Activated CD4-positive, alpha-beta memory T cell treated with anti-CD3 and anti-CD28 coated beads, Interleukin-2, amount 10 ng/mL, durations not matched to agents 7 days and 5 days (primary cell): ENCODE results near the gene KRTAP9-6. TPM values are rescaled to one million over a fixed set of nuclear protein-coding genes. Genes with fewer than 3 reads are reported as not detected.
"Not testable (repeated sequence)": the region's sequence is repeated elsewhere in the genome, so short reads cannot be mapped to it uniquely, and the experiment has no call there.

Experiments
- CTCF ChIA-PET: fragments of 350-600 bp; sonication (Branson Sonifier 250); formaldehyde crosslinking; loops from one replicate; lab custom pipeline; 2021; ENCODE audit warnings: antibody characterized with exemption, inconsistent platforms; lab: Charles Lee
- POLR2A ChIA-PET: fragments of 350-600 bp; sonication (Branson Sonifier 250); formaldehyde crosslinking; loops from one replicate; lab custom pipeline; 2021; ENCODE audit warnings: antibody characterized with exemption; lab: Charles Lee
- DNase-seq: peaks from one replicate; pipeline ENCODE4 v3.0.0-alpha.2; 2020
- H3K27ac Mint-ChIP-seq: one replicate; pipeline ENCODE4 v1.8.0; 2021; ENCODE audit warnings: mild to moderate bottlenecking, mixed read lengths
- H3K27me3 Mint-ChIP-seq: one replicate; pipeline ENCODE4 v1.8.0; 2021; ENCODE audit warnings: mixed read lengths
- H3K36me3 Mint-ChIP-seq: one replicate; pipeline ENCODE4 v1.8.0; 2021; ENCODE audit warnings: low read depth, mixed read lengths
- H3K4me1 Mint-ChIP-seq: one replicate; pipeline ENCODE4 v1.8.0; 2021; ENCODE audit warnings: mixed read lengths
- H3K4me3 Mint-ChIP-seq: one replicate; pipeline ENCODE4 v1.8.0; 2021; ENCODE audit warnings: mild to moderate bottlenecking, mixed read lengths
- H3K9me3 Mint-ChIP-seq: one replicate; pipeline ENCODE4 v1.8.0; 2021; ENCODE audit warnings: mixed read lengths
- total RNA-seq, 2 experiments: library from RNA; stranded (reverse); gene quantifications; one replicate each; pipeline ENCODE4 v1.2.3, GENCODE V29; 2021

Gene KRTAP9-6
- total RNA-seq, 2 experiments from 2014 or later: not detected

- H3K4me3 Mint-ChIP-seq: no peak overlapping the region
- peaks cover 25% of the 10 kb centered on the region for H3K27me3 Mint-ChIP-seq
- ChIA-PET POLR2A (no interaction called here), CTCF (no interaction called here)
- DNase-seq: no peak
- H3K9me3 Mint-ChIP-seq: no peaks in the 10 kb centered on the region
- H3K27ac Mint-ChIP-seq: no peak overlapping the region
- H3K36me3 Mint-ChIP-seq: no peaks in the 10 kb centered on the region
- no peaks in the 10 kb centered on the region for H3K4me1 Mint-ChIP-seq
These were observed 13.9 kb upstream of the KRTAP9-6 start for GRCh38 chr17:41251261-41251660.

- peaks cover 36% of the 10 kb centered on the region for H3K27me3 Mint-ChIP-seq
- H3K4me3 Mint-ChIP-seq: no peak overlapping the region
- CTCF ChIA-PET: no interaction called here
- POLR2A ChIA-PET: no interaction called here
- no peaks in the 10 kb centered on the region for H3K36me3 Mint-ChIP-seq
- H3K27ac Mint-ChIP-seq: no peak overlapping the region
- H3K9me3 Mint-ChIP-seq: no peaks in the 10 kb centered on the region
- no peak for DNase-seq
- H3K4me1 Mint-ChIP-seq: no peaks in the 10 kb centered on the region
These were observed 10.3 kb upstream of the KRTAP9-6 start for GRCh38 chr17:41254861-41255260.

GRCh38 chr17:41255381-41256290 lies 9.5 kb upstream of the KRTAP9-6 start, which contains the start of gene KRTAP9-9:
Gene KRTAP9-9, plus strand, starts transcription at chr17:41255384.
- H3K9me3 Mint-ChIP-seq, H3K4me1 Mint-ChIP-seq, H3K4me3 Mint-ChIP-seq, H3K36me3 Mint-ChIP-seq, DNase-seq, POLR2A ChIA-PET, CTCF ChIA-PET, H3K27ac Mint-ChIP-seq: not testable (repeated sequence)
- H3K27me3 Mint-ChIP-seq: peaks cover 35% of the 10 kb centered on the region

- Mint-ChIP-seq H3K27me3 (peaks cover 40% of the 10 kb centered on the region), H3K36me3 (no peaks in the 10 kb centered on the region), H3K4me1 (no peaks in the 10 kb centered on the region), H3K9me3 (peaks cover 4% of the 10 kb centered on the region), H3K4me3 (no peak overlapping the region), H3K27ac (no peak overlapping the region)
- ChIA-PET POLR2A (no interaction called here), CTCF (no interaction called here)
- DNase-seq: no peak
These were observed 8.9 kb upstream of the KRTAP9-6 start for GRCh38 chr17:41256291-41256685.

- ChIA-PET CTCF (no interaction called here), POLR2A (no interaction called here)
- Mint-ChIP-seq H3K27ac (no peak overlapping the region), H3K27me3 (peaks cover 41% of the 10 kb centered on the region), H3K4me1 (no peaks in the 10 kb centered on the region), H3K4me3 (no peak overlapping the region), H3K9me3 (peaks cover 4% of the 10 kb centered on the region), H3K36me3 (no peaks in the 10 kb centered on the region)
- DNase-seq: no peak
These were observed 6.8 kb upstream of the KRTAP9-6 start for GRCh38 chr17:41258406-41258805.

- H3K9me3 Mint-ChIP-seq: peaks cover 4% of the 10 kb centered on the region
- no peaks in the 10 kb centered on the region for H3K4me1 Mint-ChIP-seq
- POLR2A ChIA-PET: interaction anchor here (0.5 kb wide), 1 partner anchor 13 kb away, joined by 3 read pairs; no protein-coding TSS in a partner anchor
- H3K4me3 Mint-ChIP-seq: no peak overlapping the region
- H3K27me3 Mint-ChIP-seq: peaks cover 39% of the 10 kb centered on the region
- no peak for DNase-seq
- H3K27ac Mint-ChIP-seq: no peak overlapping the region
- CTCF ChIA-PET: no interaction called here
- no peaks in the 10 kb centered on the region for H3K36me3 Mint-ChIP-seq
These were observed 2.0 kb upstream of the KRTAP9-6 start for GRCh38 chr17:41263212-41263611.

- peaks cover 4% of the 10 kb centered on the region for H3K9me3 Mint-ChIP-seq
- CTCF ChIA-PET: no interaction called here
These were observed 579 bp upstream of the KRTAP9-6 start for GRCh38 chr17:41264599-41264998.

GRCh38 chr17:41267711-41268110 lies 2.5 kb downstream of the KRTAP9-6 start:
- no peak for DNase-seq
- H3K27ac Mint-ChIP-seq: no peak overlapping the region
- POLR2A ChIA-PET: no interaction called here
- H3K27me3 Mint-ChIP-seq: peaks cover 19% of the 10 kb centered on the region
- H3K36me3 Mint-ChIP-seq: no peaks in the 10 kb centered on the region
- H3K4me1 Mint-ChIP-seq: peaks cover 8% of the 10 kb centered on the region
- CTCF ChIA-PET: no interaction called here
- H3K9me3 Mint-ChIP-seq: no peaks in the 10 kb centered on the region
- H3K4me3 Mint-ChIP-seq: no peak overlapping the region

More at GRCh38 chr17:41264599-41264998, 579 bp upstream of the KRTAP9-6 start:
- Mint-ChIP-seq H3K27ac (no peak overlapping the region), H3K27me3 (peaks cover 34% of the 10 kb centered on the region), H3K4me3 (no peak overlapping the region), H3K4me1 (no peaks in the 10 kb centered on the region), H3K36me3 (no peaks in the 10 kb centered on the region)
- POLR2A ChIA-PET: no interaction called here
- DNase-seq: no peak

- POLR2A ChIA-PET: not testable (repeated sequence)
These were observed 6.1 kb downstream of the KRTAP9-6 start for GRCh38 chr17:41271323-41271722.

GRCh38 chr17:41271858-41272257 lies 6.7 kb downstream of the KRTAP9-6 start:
- Mint-ChIP-seq H3K4me3 (no peak overlapping the region), H3K36me3 (no peaks in the 10 kb centered on the region), H3K4me1 (peaks cover 8% of the 10 kb centered on the region), H3K27me3 (peaks cover 19% of the 10 kb centered on the region), H3K9me3 (no peaks in the 10 kb centered on the region), H3K27ac (no peak overlapping the region)
- ChIA-PET POLR2A (no interaction called here), CTCF (no interaction called here)
- DNase-seq: no peak

More at GRCh38 chr17:41271323-41271722, 6.1 kb downstream of the KRTAP9-6 start:
- H3K9me3 Mint-ChIP-seq, DNase-seq, CTCF ChIA-PET, H3K4me3 Mint-ChIP-seq, H3K36me3 Mint-ChIP-seq, H3K27ac Mint-ChIP-seq, H3K4me1 Mint-ChIP-seq: not testable (repeated sequence)
- peaks cover 16% of the 10 kb centered on the region for H3K27me3 Mint-ChIP-seq

GRCh38 chr17:41275648-41276190 lies 10.5 kb downstream of the KRTAP9-6 start, which contains the start of gene KRTAP9-7:
Gene KRTAP9-7, plus strand, starts transcription at chr17:41275698. Its CDS starts 0 bp downstream, at chr17:41275698.
- CTCF ChIA-PET: not testable (repeated sequence)

GRCh38 chr17:41278176-41278955 lies 13.2 kb downstream of the KRTAP9-6 start:
- DNase-seq: no peak
- POLR2A ChIA-PET: interaction anchor here (0.8 kb wide), 1 partner anchor 412 kb away, joined by 3 read pairs; no protein-coding TSS in a partner anchor
- H3K36me3 Mint-ChIP-seq: no peaks in the 10 kb centered on the region
- H3K27me3 Mint-ChIP-seq: peaks cover 10% of the 10 kb centered on the region
- CTCF ChIA-PET: no interaction called here
- no peak overlapping the region for H3K27ac Mint-ChIP-seq
- H3K9me3 Mint-ChIP-seq: peaks cover 1% of the 10 kb centered on the region
- H3K4me3 Mint-ChIP-seq: no peak overlapping the region
- H3K4me1 Mint-ChIP-seq: no peaks in the 10 kb centered on the region

More at GRCh38 chr17:41275648-41276190, 10.5 kb downstream of the KRTAP9-6 start, which contains the start of gene KRTAP9-7:
- not testable (repeated sequence) for H3K4me1 Mint-ChIP-seq, H3K9me3 Mint-ChIP-seq, H3K27ac Mint-ChIP-seq, H3K4me3 Mint-ChIP-seq, H3K36me3 Mint-ChIP-seq, DNase-seq
- H3K27me3 Mint-ChIP-seq: peaks cover 14% of the 10 kb centered on the region
- POLR2A ChIA-PET: interaction anchor here (0.6 kb wide), 1 partner anchor 12 kb away, joined by 3 read pairs; no protein-coding TSS in a partner anchor

- Mint-ChIP-seq H3K36me3 (no peaks in the 10 kb centered on the region), H3K27ac (no peak overlapping the region), H3K4me1 (no peaks in the 10 kb centered on the region), H3K27me3 (peaks cover 2% of the 10 kb centered on the region), H3K4me3 (no peak overlapping the region), H3K9me3 (peaks cover 1% of the 10 kb centered on the region)
- CTCF ChIA-PET: no interaction called here
- DNase-seq: no peak
- POLR2A ChIA-PET: no interaction called here
These were observed 18.9 kb downstream of the KRTAP9-6 start for GRCh38 chr17:41284043-41284442.
